ENCODE measurements around the gene LIME1.
"Not testable (repeated sequence)": the region's sequence is repeated elsewhere in the genome, so short reads cannot be mapped to it uniquely, and the experiment has no call there.

Gene LIME1

GRCh38 chr20:63765902-63766301 lies 29.4 kb downstream of the LIME1 start:
- no peak for DNase-seq
- in situ Hi-C loops (cut with MboI; ENCODE audit: low pct_unique_long_range_greater_than_20kb, low sequenced_read_pairs): no loop called here

- no peak for DNase-seq
- in situ Hi-C loops (cut with MboI; ENCODE audit: low pct_unique_long_range_greater_than_20kb, low sequenced_read_pairs): no loop called here
Measured at GRCh38 chr20:63766695-63767426, 30.4 kb downstream of the LIME1 start.

GRCh38 chr20:63767456-63767855 lies 31.0 kb downstream of the LIME1 start:
- no peak for DNase-seq
- in situ Hi-C loops (cut with MboI; ENCODE audit: low pct_unique_long_range_greater_than_20kb, low sequenced_read_pairs): no loop called here

- in situ Hi-C loops (cut with MboI; ENCODE audit: low pct_unique_long_range_greater_than_20kb, low sequenced_read_pairs): no loop called here
- DNase-seq: no peak
Measured at GRCh38 chr20:63767886-63768285, 31.4 kb downstream of the LIME1 start.

GRCh38 chr20:63768591-63769515 lies 32.4 kb downstream of the LIME1 start:
- in situ Hi-C loops (cut with MboI; ENCODE audit: low pct_unique_long_range_greater_than_20kb, low sequenced_read_pairs): no loop called here
- no peak for DNase-seq

- in situ Hi-C loops (cut with MboI; ENCODE audit: low pct_unique_long_range_greater_than_20kb, low sequenced_read_pairs): no loop called here
- DNase-seq: no peak
Measured at GRCh38 chr20:63769891-63770474, 33.5 kb downstream of the LIME1 start.

- in situ Hi-C loops (cut with MboI; ENCODE audit: low pct_unique_long_range_greater_than_20kb, low sequenced_read_pairs): no loop called here
- DNase-seq: no peak
Measured at GRCh38 chr20:63771046-63771707, 34.7 kb downstream of the LIME1 start.

- DNase-seq: no peak
- in situ Hi-C loops (cut with MboI; ENCODE audit: low pct_unique_long_range_greater_than_20kb, low sequenced_read_pairs): no loop called here
Measured at GRCh38 chr20:63772781-63773518, 36.5 kb downstream of the LIME1 start.

- no peak for DNase-seq
- in situ Hi-C loops (cut with MboI; ENCODE audit: low pct_unique_long_range_greater_than_20kb, low sequenced_read_pairs): no loop called here
Measured at GRCh38 chr20:63773571-63774241, 37.2 kb downstream of the LIME1 start.

GRCh38 chr20:63774306-63774705 lies 37.8 kb downstream of the LIME1 start:
- in situ Hi-C loops (cut with MboI; ENCODE audit: low pct_unique_long_range_greater_than_20kb, low sequenced_read_pairs): no loop called here

GRCh38 chr20:63775096-63775978 lies 38.9 kb downstream of the LIME1 start:
- DNase-seq: no peak
- in situ Hi-C loops (cut with MboI; ENCODE audit: low pct_unique_long_range_greater_than_20kb, low sequenced_read_pairs): no loop called here

More at GRCh38 chr20:63774306-63774705, 37.8 kb downstream of the LIME1 start:
- DNase-seq: no peak

GRCh38 chr20:63776875-63777274 lies 40.4 kb downstream of the LIME1 start:
- in situ Hi-C loops (cut with MboI; ENCODE audit: low pct_unique_long_range_greater_than_20kb, low sequenced_read_pairs); DNase-seq: not testable (repeated sequence)

GRCh38 chr20:63777614-63778013 lies 41.1 kb downstream of the LIME1 start:
- in situ Hi-C loops (cut with MboI; ENCODE audit: low pct_unique_long_range_greater_than_20kb, low sequenced_read_pairs): no loop called here
- no peak for DNase-seq

- in situ Hi-C loops (cut with MboI; ENCODE audit: low pct_unique_long_range_greater_than_20kb, low sequenced_read_pairs): no loop called here
Measured at GRCh38 chr20:63778034-63778752, 41.7 kb downstream of the LIME1 start.

GRCh38 chr20:63778857-63779256 lies 42.4 kb downstream of the LIME1 start:
- in situ Hi-C loops (cut with MboI; ENCODE audit: low pct_unique_long_range_greater_than_20kb, low sequenced_read_pairs): no loop called here

More at GRCh38 chr20:63778034-63778752, 41.7 kb downstream of the LIME1 start:
- DNase-seq: no peak

GRCh38 chr20:63781181-63781580 lies 44.7 kb downstream of the LIME1 start:
- no peak for DNase-seq
- in situ Hi-C loops (cut with MboI; ENCODE audit: low pct_unique_long_range_greater_than_20kb, low sequenced_read_pairs): no loop called here

More at GRCh38 chr20:63778857-63779256, 42.4 kb downstream of the LIME1 start:
- DNase-seq: no peak

GRCh38 chr20:63782051-63782471 lies 45.6 kb downstream of the LIME1 start:
- in situ Hi-C loops (cut with MboI; ENCODE audit: low pct_unique_long_range_greater_than_20kb, low sequenced_read_pairs): no loop called here
- no peak for DNase-seq

Measured in KBM-7 (cell line).